Measurements from ENCODE around the gene CGB8. TPM values are rescaled to one million over a fixed set of nuclear protein-coding genes. Genes with fewer than 3 reads are reported as not detected.
A peak's percentile ranks its signal among the peaks of the same experiment; 100 is the strongest.

The CGB8 gene
- total RNA-seq, 1 donor from 2014 or later: not detected

- no peak for TF ChIP-seq CTCF (IDR thresholded peaks at IDR 0.05)
- Histone ChIP-seq H3K27ac (no peak overlapping the region), H3K9me3 (no peaks in the 10 kb centered on the region), H3K4me3 (peak overlapping the region; percentile 78 to 84), H3K4me1 (peaks cover 9 to 16% of the 10 kb centered on the region in 2 donors), H3K27me3 (no peaks in the 10 kb centered on the region), H3K36me3 (peaks cover 18 to 33% of the 10 kb centered on the region in 2 donors)
- DNase-seq (ENCODE audit: low spot score in 2 of 2): no peak
- intact Hi-C loops (cut with DNase I): no loop called here
Measured at GRCh38 chr19:49086296-49086695, 37.4 kb upstream of the CGB8 start.

- H3K9me3 ChIP-seq: no peaks in the 10 kb centered on the region
- peaks cover 16 to 29% of the 10 kb centered on the region in 2 donors for H3K36me3 ChIP-seq
- peaks cover 9 to 16% of the 10 kb centered on the region in 2 donors for H3K4me1 ChIP-seq
- H3K27me3 ChIP-seq: no peaks in the 10 kb centered on the region
- no peak for TF ChIP-seq CTCF (IDR thresholded peaks at IDR 0.05)
- intact Hi-C loops (cut with DNase I): loop anchor here (1.0 kb wide), 1 partner anchor 93 kb away; the partner anchor contains the start of genes GYS1 and RUVBL2
- H3K4me3 ChIP-seq: peak overlapping the region; percentile 78 to 84
- peak overlapping the region; percentile 81 to 83 for H3K27ac ChIP-seq
- DNase-seq (ENCODE audit: low spot score in 2 of 2): no peak
Measured at GRCh38 chr19:49085868-49086232, 36.9 kb upstream of the CGB8 start.

- no peaks in the 10 kb centered on the region for H3K9me3 ChIP-seq
- peak; percentile 97 to 100 for DNase-seq (ENCODE audit: low spot score in 2 of 2)
- peaks cover 9 to 16% of the 10 kb centered on the region in 2 donors for H3K4me1 ChIP-seq
- no peak for TF ChIP-seq CTCF (IDR thresholded peaks at IDR 0.05)
- peaks cover 9 to 23% of the 10 kb centered on the region in 2 donors for H3K36me3 ChIP-seq
- intact Hi-C loops (cut with DNase I): loop anchor here (1.0 kb wide), 1 partner anchor 92 kb away; the partner anchor contains the start of genes GYS1 and RUVBL2
- peak within 1 kb of the TSS; percentile 81 to 83 for H3K27ac ChIP-seq
- H3K27me3 ChIP-seq: no peaks in the 10 kb centered on the region
- peak within 1 kb of the TSS; percentile 78 to 84 for H3K4me3 ChIP-seq
Measured at GRCh38 chr19:49085020-49085867, 36.3 kb upstream of the CGB8 start, which contains the start of gene SNRNP70. Gene SNRNP70, plus strand, starts transcription at chr19:49085451. Its CDS starts 964 bp downstream, at chr19:49086415.

GRCh38 chr19:49084206-49085019 is 35.5 kb upstream of the CGB8 start:
- no peak for DNase-seq (ENCODE audit: low spot score in 2 of 2)
- H3K27ac ChIP-seq: peak overlapping the region; percentile 62 to 83
- H3K4me3 ChIP-seq: peak overlapping the region; percentile 78 to 84
- peaks cover 3 to 17% of the 10 kb centered on the region in 2 donors for H3K36me3 ChIP-seq
- peaks cover 9 to 16% of the 10 kb centered on the region in 2 donors for H3K4me1 ChIP-seq
- H3K27me3 ChIP-seq: no peaks in the 10 kb centered on the region
- no peak for TF ChIP-seq CTCF (IDR thresholded peaks at IDR 0.05)
- intact Hi-C loops (cut with DNase I): loop anchor here (1.0 kb wide), 1 partner anchor 91 kb away; the partner anchor contains the start of genes GYS1 and RUVBL2
- H3K9me3 ChIP-seq: no peaks in the 10 kb centered on the region

GRCh38 chr19:49081273-49081672 is 32.4 kb upstream of the CGB8 start:
- H3K27ac ChIP-seq: no peak overlapping the region
- H3K4me1 ChIP-seq: peaks cover 2 to 4% of the 10 kb centered on the region in 2 donors
- intact Hi-C loops (cut with DNase I): no loop called here
- H3K36me3 ChIP-seq: no peaks in the 10 kb centered on the region
- no peak overlapping the region for H3K4me3 ChIP-seq
- H3K9me3 ChIP-seq: no peaks in the 10 kb centered on the region
- DNase-seq (ENCODE audit: low spot score in 2 of 2): no peak
- no peak for TF ChIP-seq CTCF (IDR thresholded peaks at IDR 0.05)
- no peaks in the 10 kb centered on the region for H3K27me3 ChIP-seq

Measured in ascending aorta (tissue), 2 donors.